Hepatocyte (in vitro differentiated cells): ENCODE data around the gene NR3C2. TPM values are rescaled to one million over a fixed set of nuclear protein-coding genes. Genes with fewer than 3 reads are reported as not detected.

Experiments used
- DNase-seq: peaks from one replicate; pipeline ENCODE4 v3.0.0-alpha.2; 2016; ENCODE audit warnings: low spot score
- H2AFZ ChIP-seq: fragments of 200-600 bp; sonication (generic); 2 replicates; pipeline ENCODE4 v1.6.0; 2016; ENCODE audit warnings: antibody characterized with exemption, mild to moderate bottlenecking
- H3K27ac ChIP-seq: fragments of 200-600 bp; sonication (generic); 2 replicates; pipeline ENCODE4 v1.5.1; 2016; ENCODE audit warnings: mild to moderate bottlenecking
- H3K27me3 ChIP-seq: fragments of 200-600 bp; sonication (generic); 2 replicates; pipeline ENCODE4 v1.6.1; 2016
- H3K36me3 ChIP-seq: fragments of 200-600 bp; sonication (generic); replicated peaks from 2 replicates; pipeline ENCODE4 v1.5.1; 2016; ENCODE audit warnings: low read depth; ENCODE audit not compliant: insufficient read depth
- H3K4me1 ChIP-seq: fragments of 200-600 bp; sonication (generic); 2 replicates; pipeline ENCODE4 v1.5.1; 2016; ENCODE audit warnings: mild to moderate bottlenecking, moderate library complexity; ENCODE audit not compliant: insufficient read depth
- H3K4me2 ChIP-seq: fragments of 200-600 bp; sonication (generic); 2 replicates; pipeline ENCODE4 v1.6.0; 2016
- H3K4me3 ChIP-seq: fragments of 200-600 bp; sonication (generic); 2 replicates; pipeline ENCODE4 v1.5.1; 2016; ENCODE audit warnings: mild to moderate bottlenecking
- H3K79me2 ChIP-seq: fragments of 200-600 bp; sonication (generic); 2 replicates; pipeline ENCODE4 v1.6.0; 2017; ENCODE audit warnings: mild to moderate bottlenecking
- H3K9me2 ChIP-seq: fragments of 200-600 bp; sonication (generic); replicated peaks from 2 replicates; pipeline ENCODE4 v1.6.0; 2017; ENCODE audit warnings: mild to moderate bottlenecking; ENCODE audit not compliant: insufficient read depth
- H3K9me3 ChIP-seq: fragments of 200-600 bp; sonication (generic); 2 replicates; pipeline ENCODE4 v1.5.1; 2016; ENCODE audit warnings: low read depth, mild to moderate bottlenecking
- H4K20me1 ChIP-seq: fragments of 200-600 bp; sonication (generic); 2 replicates; pipeline ENCODE4 v1.6.0; 2016; ENCODE audit warnings: mild to moderate bottlenecking; ENCODE audit not compliant: insufficient read depth, poor library complexity, severe bottlenecking
- EZH2 ChIP-seq: fragments of 200-600 bp; sonication (generic); IDR thresholded peaks from 2 replicates; pipeline ENCODE4 v1.6.1; 2016; ENCODE audit warnings: antibody characterized with exemption, mild to moderate bottlenecking, borderline replicate concordance
- EZH2phosphoT487 ChIP-seq: fragments of 200-600 bp; sonication (generic); IDR thresholded peaks from one replicate; pipeline ENCODE4 v1.6.1; 2018; ENCODE audit warnings: antibody characterized with exemption, mild to moderate bottlenecking, low read depth, moderate library complexity; ENCODE audit not compliant: unreplicated experiment, severe bottlenecking
- WGBS: methylation state at CpG from one replicate; pipeline ENCODE4 v1.1.6; 2016; ENCODE audit warnings: low lambda C conversion rate; ENCODE audit errors: missing lambda C conversion rate; 5-methylcytosine and 5-hydroxymethylcytosine counted together
- polyA plus RNA-seq: library from polyadenylated mRNA; unstranded; fragments of >200 nt; fragmentation: Nextera tagmentation; extraction: Ambion mirVana; gene quantifications from 2 replicates; pipeline ENCODE4 v1.2.1, GENCODE V29; 2016
- total RNA-seq: library from RNA; depleted of rRNA; stranded (reverse); fragments of >200 nt; gene quantifications from 2 replicates; pipeline ENCODE4 v1.2.3, GENCODE V29; 2014
- TF ChIP-seq, protein P1 (sequence below): fragments of 200-600 bp; sonication (generic); IDR thresholded peaks from 2 replicates; pipeline ENCODE4 v1.5.1; 2016; ENCODE audit warnings: antibody characterized with exemption, mild to moderate bottlenecking; ENCODE audit not compliant: poor library complexity

Gene NR3C2
- total and polyA plus RNA-seq, 2 experiments from 2014 or later: 2.3 to 7.1 TPM

DNA sequence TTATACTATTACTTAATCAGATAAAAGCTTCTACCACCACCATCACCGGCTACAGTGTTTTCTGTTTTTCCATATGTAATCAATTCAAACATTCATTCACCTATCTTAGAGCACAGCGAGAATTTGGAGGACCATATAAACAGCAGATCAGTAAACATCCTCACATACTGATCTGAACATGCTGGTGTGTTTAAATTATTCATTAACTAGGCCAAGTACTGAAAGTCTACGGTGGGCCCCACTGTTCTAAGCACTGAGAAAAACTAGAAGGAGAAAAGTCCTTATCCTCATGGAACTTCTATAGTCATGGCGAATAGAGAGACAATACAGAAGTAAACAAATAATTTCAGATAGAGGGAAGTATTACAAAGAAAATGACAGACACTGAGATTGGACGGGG, 176.6 kb downstream of the NR3C2 start:
- no peaks in the 10 kb centered on the region for H3K79me2 ChIP-seq
- TF ChIP-seq, protein P1, sequence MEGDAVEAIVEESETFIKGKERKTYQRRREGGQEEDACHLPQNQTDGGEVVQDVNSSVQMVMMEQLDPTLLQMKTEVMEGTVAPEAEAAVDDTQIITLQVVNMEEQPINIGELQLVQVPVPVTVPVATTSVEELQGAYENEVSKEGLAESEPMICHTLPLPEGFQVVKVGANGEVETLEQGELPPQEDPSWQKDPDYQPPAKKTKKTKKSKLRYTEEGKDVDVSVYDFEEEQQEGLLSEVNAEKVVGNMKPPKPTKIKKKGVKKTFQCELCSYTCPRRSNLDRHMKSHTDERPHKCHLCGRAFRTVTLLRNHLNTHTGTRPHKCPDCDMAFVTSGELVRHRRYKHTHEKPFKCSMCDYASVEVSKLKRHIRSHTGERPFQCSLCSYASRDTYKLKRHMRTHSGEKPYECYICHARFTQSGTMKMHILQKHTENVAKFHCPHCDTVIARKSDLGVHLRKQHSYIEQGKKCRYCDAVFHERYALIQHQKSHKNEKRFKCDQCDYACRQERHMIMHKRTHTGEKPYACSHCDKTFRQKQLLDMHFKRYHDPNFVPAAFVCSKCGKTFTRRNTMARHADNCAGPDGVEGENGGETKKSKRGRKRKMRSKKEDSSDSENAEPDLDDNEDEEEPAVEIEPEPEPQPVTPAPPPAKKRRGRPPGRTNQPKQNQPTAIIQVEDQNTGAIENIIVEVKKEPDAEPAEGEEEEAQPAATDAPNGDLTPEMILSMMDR: no peak
- no peak for TF ChIP-seq EZH2
- TF ChIP-seq EZH2phosphoT487: no peak
- no peaks in the 10 kb centered on the region for H4K20me1 ChIP-seq
- no peaks in the 10 kb centered on the region for H3K9me3 ChIP-seq
- H2AFZ ChIP-seq: no peak overlapping the region
- 53% methylated on average over 5 of the region's 5 CpGs for WGBS
- H3K4me2 ChIP-seq: peak overlapping the region; percentile 48
- H3K4me1 ChIP-seq: peaks cover 7% of the 10 kb centered on the region
- DNase-seq: peak; percentile 16
- no peaks in the 10 kb centered on the region for H3K27me3 ChIP-seq
- H3K4me3 ChIP-seq: no peak overlapping the region
- H3K36me3 ChIP-seq: no peaks in the 10 kb centered on the region
- no peaks in the 10 kb centered on the region for H3K9me2 ChIP-seq
- H3K27ac ChIP-seq: peak overlapping the region; percentile 18

DNA sequence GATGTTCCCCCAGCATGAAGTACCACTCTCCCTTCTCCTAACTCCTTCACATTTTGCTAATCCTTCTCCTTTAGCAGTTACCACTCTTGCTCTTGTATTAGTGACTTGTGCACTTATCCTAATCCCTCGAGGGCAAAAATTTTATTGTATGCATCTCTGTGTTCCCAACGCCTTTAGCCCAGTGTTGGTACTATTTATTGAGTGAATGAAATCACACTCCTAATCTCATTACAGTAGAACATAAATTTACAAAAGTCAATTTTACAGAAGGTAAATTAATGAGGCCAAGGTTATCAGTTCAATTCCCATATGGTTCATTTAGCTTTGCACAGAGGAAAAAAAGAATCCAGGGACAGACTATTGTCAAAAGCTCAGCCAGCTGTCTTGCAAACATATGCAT, 178.4 kb downstream of the NR3C2 start:
- WGBS: 89% methylated on average over 2 of the region's 2 CpGs
- no peaks in the 10 kb centered on the region for H3K79me2 ChIP-seq
- H3K4me1 ChIP-seq: peaks cover 7% of the 10 kb centered on the region
- no peak overlapping the region for H3K27ac ChIP-seq
- H3K36me3 ChIP-seq: no peaks in the 10 kb centered on the region
- DNase-seq: no peak
- H3K9me2 ChIP-seq: no peaks in the 10 kb centered on the region
- H3K9me3 ChIP-seq: no peaks in the 10 kb centered on the region
- no peak for TF ChIP-seq EZH2
- TF ChIP-seq, protein P1: no peak
- TF ChIP-seq EZH2phosphoT487: no peak
- no peaks in the 10 kb centered on the region for H3K27me3 ChIP-seq
- H2AFZ ChIP-seq: no peak overlapping the region
- no peak overlapping the region for H3K4me3 ChIP-seq
- H3K4me2 ChIP-seq: no peak overlapping the region
- H4K20me1 ChIP-seq: no peaks in the 10 kb centered on the region

DNA sequence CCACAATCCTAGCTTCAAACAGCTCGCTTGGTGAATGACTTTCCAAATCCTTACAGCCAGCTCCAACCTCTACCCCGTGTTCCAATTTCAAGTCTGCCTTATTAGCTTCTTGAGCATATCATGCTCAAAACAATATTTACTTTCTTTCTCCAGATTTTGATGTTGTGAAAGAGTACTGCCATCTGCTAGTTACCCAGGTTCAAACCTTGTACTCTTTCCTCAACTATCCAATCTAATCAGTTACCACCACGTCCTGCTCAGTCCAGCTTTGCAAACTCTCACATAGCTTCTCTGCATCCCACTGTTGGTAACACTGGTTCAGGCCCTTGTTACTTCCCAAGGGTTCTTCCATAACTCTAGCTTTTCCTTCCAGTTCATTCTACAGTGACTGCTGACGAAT, 179.1 kb downstream of the NR3C2 start:
- no peak overlapping the region for H3K4me3 ChIP-seq
- peaks cover 7% of the 10 kb centered on the region for H3K4me1 ChIP-seq
- no peaks in the 10 kb centered on the region for H3K27me3 ChIP-seq
- TF ChIP-seq EZH2phosphoT487 (no peak), EZH2 (no peak)
- TF ChIP-seq, protein P1: no peak
- no peak for DNase-seq
- H3K36me3 ChIP-seq: no peaks in the 10 kb centered on the region
- H3K9me2 ChIP-seq: no peaks in the 10 kb centered on the region
- 92% methylated on average over 4 of the region's 4 CpGs for WGBS
- H3K27ac ChIP-seq: no peak overlapping the region
- H3K79me2 ChIP-seq: no peaks in the 10 kb centered on the region
- H4K20me1 ChIP-seq: no peaks in the 10 kb centered on the region
- no peaks in the 10 kb centered on the region for H3K9me3 ChIP-seq
- H2AFZ ChIP-seq: no peak overlapping the region
- no peak overlapping the region for H3K4me2 ChIP-seq

DNA sequence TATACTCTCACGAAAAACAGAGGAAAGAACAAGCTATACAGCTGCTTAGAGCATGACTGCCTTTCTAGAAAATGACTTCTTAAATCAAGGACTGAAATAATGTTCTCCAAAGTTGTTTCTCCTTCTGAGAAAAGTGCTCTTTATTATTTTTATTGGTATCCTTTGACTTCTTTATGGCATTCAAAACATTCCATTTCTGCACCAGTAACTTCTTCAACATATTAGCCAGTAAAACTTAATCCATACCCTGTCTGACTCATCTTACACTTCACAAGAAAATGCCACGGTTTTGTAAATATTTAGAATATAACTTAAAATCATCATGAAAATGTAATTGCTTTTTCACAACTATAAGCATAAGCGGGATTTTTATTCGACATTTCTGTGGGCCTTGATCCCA, 180.4 kb downstream of the NR3C2 start:
- Histone ChIP-seq H3K27me3 (no peaks in the 10 kb centered on the region), H2AFZ (no peak overlapping the region), H4K20me1 (no peaks in the 10 kb centered on the region), H3K79me2 (no peaks in the 10 kb centered on the region), H3K9me2 (no peaks in the 10 kb centered on the region), H3K9me3 (no peaks in the 10 kb centered on the region), H3K4me2 (peak overlapping the region; percentile 20), H3K4me1 (peaks cover 7% of the 10 kb centered on the region), H3K36me3 (no peaks in the 10 kb centered on the region), H3K4me3 (no peak overlapping the region), H3K27ac (no peak overlapping the region)
- 32% methylated on average over 4 of the region's 4 CpGs for WGBS
- DNase-seq: no peak
- TF ChIP-seq, protein P1: no peak
- TF ChIP-seq EZH2 (no peak), EZH2phosphoT487 (no peak)
